ENCODE data around the gene UTP4.

The UTP4 gene

DNA sequence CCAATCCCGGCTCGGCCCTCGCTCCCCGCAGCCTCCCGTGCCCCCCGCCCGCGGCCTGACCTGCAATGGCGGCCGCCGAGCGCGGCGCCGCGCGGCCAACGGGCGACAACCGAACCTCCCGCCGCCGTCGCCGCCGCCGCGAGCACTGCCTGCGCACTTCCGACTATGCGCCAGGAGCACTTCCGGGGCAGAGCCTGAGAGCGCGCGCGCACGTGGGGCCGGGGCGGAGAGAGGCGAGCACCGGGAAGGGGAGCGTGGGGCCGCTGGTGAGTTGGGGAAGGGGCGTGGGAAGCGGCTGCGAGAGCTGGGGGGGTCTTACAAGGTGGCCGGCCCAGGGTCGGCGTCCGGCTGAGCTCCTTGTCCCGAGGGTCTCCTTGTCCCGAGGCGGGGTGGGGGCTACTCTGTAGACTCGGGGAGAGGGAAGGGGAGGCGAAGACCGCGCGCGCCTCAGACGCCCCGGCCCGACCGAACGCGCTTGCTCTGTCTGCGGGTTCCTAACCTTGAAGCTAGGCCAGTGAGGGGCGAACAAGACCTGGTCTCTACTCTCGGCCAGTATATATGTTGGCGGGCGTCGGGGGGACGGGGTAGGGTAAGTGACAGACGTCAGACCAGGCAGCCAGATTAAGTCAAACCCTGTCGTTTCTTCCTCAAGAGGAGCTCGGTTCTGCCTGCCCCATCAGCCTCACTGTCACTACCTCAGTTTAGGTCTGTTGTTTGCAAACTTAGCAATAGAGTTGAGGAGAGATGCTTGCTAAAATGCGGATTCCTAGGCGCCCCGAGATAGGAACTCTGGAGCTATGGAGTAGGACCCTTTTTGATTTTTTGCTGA, at the start of gene UTP4, which contains the start of gene CHTF8:
Gene UTP4, plus strand, starts transcription at position 226 of the 829 bp plus-strand sequence. CDS start 811 bp downstream, outside the sequence.
Gene CHTF8, minus strand, starts transcription at position 165 of the 829 bp plus-strand sequence. CDS start 11,130 bp downstream, outside the sequence.
- peak; percentile 87 for DNase-seq

DNA sequence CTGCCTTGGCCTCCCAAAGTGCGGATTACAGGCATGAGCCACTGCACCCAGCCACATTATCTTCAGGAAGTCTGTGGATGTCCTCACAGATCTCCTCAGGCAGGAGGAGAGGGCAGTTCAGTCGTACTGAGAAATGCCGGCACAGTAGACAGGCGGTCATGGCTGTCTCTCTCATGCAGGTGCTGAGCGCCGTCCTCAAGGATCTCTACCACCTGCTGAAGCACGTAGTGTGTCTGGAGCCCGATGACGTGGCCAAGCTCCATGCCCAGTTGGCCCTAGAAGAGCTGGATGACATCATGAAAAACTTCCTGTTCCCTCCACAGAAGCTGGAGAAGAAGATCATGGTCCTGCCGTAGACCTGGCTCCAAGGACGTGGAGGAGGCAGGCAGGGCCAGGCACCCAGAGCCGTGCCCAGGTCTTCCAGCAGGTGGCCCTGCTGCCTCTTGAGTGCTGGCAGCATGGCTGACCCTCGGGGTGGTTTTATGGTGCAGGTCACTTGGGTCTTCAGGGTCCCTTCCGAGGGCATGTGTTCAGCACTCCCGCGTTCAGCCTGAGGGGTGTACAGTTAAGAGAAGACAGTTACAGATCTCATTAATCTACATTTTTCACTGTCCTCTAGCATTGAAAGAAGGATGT, 49.0 kb upstream of the UTP4 start:
- no peak for DNase-seq

DNA sequence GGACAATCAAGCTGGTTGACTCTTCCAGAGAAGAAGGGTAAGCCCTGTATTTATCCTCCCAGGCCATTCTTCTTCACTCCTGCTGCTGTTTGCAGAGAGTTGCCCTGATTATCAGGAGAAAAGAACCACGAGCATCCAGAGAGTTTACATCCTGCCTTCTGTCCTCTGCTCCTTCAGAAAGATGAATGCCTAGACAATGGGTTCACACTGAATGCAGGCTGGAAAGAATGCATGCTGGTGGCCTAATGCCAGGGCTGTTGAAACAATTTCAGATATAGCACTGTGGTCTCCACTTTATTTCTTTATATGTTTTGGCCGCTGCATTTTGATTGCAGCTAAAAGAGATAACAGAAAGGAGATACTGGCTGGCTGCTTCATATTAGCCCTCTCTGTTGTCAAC, 48.2 kb upstream of the UTP4 start:
- DNase-seq, result no peak

DNA sequence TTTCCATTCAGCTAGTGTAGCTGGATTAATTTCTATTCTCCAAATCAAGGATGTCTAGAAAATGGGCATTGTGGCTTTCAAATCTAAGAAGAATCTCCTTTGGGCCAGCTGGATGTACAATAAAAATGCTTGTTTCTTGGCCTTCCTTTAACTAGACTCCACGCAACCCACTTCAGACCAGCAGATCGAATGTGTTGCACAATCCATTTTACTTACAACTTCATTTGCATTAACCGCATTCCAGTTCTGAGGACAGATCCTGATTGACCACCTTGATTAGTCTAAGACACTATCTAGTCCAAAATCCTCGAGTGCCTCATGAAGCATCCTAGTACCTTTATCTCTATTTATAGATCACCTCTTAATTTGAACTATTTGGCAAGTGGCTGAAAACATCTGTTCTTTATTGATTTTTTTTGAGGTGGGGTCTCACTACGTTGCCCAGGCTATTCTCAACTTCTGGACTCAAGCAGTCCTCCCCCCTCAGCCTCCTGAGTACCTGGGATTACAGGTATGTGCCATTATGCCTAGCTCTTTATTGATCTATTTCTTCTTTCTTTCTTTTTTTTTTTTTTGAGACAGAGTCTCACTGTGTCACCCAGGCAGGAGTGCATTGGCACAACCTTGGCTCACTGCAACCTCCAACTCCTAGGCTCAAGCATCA, 47.3 kb upstream of the UTP4 start:
- DNase-seq, result no peak

DNA sequence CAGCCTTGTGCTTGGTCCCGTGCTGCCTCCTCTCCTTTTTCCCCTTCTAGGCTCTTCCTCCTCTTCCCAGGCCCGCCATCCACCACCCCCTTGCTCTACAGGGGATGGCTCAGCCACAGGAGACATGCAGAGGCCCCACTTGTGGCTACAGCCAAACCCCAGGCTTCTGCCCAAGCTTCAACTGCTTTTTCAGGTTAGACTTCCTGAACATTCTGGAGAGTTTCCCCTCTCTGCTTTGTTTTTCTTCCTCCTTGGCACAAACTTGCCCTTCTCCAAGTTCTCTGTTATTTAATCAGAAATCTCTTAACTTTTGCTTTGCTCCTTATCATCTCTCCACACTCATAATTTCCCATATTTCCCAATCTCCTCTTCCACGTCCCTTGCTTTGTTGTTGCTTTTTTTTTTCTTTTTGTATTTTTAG, 45.3 kb upstream of the UTP4 start:
- DNase-seq, result no peak

DNA sequence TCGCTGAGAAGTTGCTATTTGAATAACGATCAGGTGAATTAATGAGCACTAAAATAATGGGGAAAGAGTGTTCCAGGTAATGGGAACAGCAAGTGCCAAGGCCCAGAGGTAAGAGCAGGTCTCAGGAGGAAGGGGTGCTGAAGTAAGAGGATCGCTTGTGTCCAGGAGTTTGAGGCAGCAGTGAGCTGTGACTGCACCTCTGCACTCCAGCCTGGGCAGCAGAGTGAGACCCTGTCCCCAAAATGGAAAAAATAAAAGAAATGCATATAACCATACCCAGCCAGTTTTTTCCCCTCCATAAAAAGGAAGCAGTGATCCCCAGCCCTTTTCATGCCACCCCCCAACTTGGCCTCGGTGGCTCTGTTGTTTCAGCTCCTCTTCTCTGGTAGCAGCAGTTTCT, 43.8 kb upstream of the UTP4 start:
- no peak for DNase-seq

DNA sequence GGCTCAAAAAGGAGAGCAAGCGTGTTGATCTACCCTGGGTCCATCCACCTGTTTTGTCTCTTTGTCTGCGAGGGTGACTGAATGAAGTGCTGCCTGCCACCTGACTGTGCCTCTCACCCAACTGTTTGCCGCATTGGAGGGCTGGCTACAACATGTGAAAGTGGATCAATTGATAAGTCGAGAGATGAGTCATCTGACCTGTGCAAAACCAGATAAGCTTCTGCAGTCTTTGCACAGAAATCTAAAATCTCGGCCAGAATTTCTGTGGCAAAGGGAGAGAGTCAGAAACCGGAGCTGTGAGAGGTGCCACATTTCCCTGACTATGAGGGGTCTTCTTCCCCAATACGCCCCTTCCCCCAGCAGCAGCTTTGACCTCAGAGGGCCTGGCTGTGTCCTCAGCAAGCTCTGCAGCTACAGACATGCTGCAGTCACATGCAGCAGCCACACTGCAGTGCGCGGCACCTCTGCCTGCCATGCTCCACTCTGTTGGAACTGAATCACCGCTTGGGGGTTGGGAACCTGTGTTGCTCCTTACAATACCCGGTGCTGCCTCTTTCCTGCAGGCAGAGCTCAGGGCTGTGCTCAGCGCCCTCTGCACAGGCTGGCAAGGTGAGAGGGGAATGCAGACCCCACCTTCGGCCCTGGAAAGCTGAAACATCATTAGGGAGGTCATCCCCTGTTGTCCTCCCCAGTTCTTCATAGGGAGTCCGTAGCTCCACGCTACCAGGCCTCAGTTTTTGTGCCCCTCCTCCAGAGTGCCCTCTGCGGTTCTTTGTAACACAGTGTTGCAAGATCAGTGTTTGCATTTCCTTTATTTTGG, 43.1 kb upstream of the UTP4 start:
- peak; percentile 60 for DNase-seq

DNA sequence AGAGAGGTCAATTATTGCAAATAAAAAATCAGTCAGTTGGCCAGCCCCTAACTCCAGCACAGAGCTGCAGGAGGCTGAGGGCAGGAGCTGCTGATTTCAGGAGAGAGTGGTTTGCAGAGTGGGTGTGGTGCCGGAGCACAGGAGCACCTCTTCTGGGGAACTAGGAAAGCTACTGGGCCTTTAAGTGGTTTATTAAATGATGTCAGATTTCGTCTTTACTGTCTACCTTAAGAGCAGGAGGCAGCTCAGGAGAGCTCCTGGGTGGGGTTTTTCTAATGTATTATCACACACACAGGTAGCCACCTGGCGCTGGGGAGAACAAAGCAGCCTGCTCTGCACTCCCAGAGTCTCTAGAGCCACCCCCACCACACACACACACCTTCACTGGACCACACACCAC, 38.5 kb upstream of the UTP4 start:
- DNase-seq, result no peak

DNA sequence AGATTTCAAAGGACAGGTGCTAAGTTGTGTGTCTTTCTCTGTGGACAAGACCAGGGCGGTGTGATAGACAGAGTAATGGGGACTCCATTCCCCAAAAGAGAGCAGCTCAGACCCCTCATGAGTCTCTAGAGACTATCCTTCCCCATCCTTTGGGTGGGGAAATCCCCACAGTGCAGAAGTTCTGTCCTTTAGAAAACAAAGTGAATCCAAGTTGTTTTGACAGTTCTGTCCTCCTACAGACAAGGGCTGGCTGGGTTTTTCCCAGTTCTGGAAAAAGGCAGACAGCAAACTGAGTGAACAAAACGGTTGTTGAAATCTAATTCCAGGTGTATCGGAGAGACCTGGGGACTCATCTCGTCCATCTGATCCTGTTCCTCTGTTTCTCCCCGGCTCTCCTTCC, 37.9 kb upstream of the UTP4 start:
- DNase-seq, result no peak

DNA sequence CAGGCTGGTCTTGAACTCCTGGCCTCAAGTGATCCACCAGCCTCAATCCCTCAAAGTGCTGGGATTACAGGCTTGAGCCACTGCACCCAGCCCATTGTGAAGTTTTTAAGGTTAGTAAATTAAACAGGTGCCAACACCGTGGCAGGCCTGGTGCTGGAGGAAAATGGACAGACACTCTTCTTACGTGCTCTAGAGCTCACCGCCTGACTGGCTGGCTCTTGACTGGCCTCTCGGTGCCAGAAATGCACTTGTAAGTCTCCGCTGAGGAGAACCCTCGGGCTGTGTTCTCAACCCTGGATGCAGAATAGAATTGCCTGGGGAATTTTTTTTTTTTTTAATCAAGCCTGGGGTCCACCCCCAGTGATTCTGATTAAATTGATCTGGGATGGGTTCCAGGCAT, 37.3 kb upstream of the UTP4 start:
- DNase-seq, result no peak

DNA sequence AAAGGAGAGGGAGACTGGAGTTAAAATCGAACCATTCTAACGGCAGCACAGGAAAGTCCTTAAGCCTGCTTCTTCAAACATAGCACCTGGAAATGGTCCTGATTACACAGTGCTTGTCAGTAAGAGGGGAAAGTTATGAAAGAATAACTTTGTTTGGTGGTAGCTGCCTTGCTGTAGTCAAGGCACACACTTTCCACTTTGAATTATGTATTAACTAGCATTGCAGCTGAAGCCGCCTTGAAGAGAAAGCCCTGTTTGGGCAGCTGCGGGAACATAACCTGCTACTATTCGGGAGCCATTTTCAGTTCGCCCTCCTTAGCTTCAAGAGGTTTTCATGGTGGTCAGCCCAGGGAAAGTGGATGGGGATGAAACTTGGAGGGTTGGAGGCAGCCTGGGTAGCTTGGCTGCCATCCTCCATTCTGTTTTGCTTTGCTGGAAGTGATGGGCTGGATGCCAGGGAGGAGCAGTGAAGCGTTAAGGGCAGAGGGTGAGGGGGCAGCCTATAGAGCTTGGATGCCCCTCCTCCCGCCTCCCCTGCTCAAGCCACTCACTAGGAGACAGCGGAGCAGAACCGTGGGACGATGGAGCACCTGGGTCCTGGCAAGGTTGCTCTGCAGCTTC, 32.3 kb upstream of the UTP4 start:
- no peak for DNase-seq

DNA sequence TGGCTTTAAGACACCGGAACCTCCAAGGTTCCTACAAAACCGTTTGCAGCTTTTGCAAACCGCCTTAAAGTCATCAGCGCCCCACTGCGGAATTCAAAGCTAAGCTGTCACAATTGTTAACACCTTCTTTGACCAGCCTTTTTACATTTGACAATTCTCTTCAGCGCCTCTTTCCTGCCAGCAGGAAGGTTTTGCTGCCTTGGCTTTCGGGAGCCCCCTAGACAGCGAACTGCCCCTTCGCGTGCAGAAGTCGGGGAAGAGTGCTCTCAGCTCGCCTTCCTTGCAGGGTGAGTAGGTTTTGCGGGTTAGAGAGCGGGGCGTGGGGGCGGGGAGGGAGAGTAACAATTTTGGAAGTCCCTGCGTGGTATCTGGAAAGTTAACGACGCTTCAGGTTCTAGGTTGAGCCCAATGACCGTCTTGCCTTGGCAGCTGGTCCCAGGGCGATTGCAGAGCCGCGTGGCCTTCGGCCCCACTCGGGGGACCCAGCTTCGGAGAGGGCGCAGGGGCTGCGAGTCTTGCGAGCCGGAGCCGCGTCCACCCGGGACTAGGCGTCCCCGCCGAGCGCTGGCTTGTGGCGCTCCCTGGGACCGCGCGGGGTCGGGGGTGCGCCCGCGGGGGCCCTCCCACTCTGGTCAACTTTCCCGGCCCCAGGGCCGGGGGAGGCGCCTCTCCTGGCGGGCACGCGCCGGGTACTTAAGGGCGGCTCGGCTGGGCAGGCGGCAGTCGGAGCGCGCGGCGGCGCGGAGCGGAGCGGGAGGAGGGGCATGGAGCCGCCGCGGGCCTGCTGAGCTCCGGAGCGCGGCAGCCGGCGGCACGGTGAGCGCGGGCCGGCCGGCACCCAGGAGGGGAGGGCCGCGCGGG, 26.7 kb upstream of the UTP4 start, which contains the start of gene HAS3:
Gene HAS3, plus strand, starts transcription at position 153 of the 861 bp plus-strand sequence. CDS start 3,743 bp downstream, outside the sequence.
- DNase-seq, result peak; percentile 31

DNA sequence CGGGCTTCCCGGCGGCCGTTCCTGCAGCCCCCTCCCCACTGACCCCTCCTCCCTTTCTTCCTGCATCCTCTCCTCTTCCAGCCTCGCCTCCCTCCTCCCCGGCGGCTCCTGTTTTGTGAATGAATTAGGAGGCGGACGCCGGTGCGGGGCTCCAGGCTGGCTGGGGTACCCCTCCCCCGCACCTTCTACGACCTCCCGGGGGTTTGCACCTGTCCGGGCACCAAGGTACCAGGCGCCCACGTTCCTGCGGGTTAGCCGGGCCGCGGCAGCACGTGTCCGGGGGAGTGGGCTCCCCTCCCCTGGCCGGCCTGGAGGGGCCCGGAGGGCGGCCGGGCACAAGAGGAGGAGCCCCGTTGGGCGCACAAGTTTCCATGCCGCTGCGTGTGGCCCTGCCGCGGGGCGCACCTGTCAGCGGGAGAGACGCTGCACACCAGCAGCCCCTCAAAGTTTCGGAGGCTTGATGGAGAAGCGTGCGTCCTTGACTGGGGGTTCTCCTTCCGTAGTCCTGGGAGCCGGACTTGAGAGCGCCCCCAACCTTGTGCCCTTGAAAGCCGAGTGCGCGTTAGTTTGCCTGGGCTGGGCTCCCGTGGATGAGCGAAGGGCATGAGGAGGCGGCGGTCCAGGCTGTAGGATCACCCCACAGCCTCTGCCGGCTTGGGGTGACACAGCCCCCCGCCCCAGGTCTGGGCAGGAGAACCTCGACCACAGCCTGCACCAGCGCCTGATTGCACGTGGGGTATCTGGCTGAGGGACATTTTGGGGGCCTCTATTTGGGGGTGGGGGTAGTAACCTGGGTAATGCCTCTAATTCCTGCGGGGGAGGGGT, 25.7 kb upstream of the UTP4 start:
- DNase-seq, result no peak

DNA sequence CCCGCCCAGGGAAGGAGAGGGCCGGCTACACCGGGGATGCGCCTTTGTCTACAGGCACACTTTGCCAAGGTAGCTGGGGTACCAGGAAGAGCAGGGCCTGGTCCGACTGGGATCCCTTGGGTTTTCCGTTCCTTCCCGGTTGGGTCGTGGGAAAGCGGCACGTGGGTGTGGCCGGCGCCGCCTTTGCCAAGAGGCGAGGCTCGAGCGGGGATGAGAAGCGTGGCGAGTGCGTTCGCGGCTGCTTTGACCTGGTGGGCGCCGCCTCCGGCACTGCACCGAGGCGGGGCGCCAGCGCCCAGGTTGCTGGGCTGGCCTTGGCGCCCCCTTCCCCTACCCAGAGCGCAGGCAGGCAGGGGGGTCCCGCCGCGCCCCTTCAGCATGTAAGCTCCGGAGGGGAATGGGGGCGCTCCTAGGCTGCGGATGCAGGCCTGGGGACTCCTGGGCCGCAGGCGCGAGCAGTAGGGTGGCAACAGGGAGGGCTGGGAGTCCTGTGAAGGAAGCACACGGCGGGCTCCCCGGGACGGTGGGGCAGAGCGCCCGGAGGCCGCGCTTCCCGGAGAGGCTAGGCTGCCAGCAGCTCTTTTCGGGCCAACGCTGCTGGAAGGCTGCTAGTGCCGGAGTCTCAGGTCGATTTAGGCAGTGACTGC, 25.0 kb upstream of the UTP4 start:
- DNase-seq, result no peak

DNA sequence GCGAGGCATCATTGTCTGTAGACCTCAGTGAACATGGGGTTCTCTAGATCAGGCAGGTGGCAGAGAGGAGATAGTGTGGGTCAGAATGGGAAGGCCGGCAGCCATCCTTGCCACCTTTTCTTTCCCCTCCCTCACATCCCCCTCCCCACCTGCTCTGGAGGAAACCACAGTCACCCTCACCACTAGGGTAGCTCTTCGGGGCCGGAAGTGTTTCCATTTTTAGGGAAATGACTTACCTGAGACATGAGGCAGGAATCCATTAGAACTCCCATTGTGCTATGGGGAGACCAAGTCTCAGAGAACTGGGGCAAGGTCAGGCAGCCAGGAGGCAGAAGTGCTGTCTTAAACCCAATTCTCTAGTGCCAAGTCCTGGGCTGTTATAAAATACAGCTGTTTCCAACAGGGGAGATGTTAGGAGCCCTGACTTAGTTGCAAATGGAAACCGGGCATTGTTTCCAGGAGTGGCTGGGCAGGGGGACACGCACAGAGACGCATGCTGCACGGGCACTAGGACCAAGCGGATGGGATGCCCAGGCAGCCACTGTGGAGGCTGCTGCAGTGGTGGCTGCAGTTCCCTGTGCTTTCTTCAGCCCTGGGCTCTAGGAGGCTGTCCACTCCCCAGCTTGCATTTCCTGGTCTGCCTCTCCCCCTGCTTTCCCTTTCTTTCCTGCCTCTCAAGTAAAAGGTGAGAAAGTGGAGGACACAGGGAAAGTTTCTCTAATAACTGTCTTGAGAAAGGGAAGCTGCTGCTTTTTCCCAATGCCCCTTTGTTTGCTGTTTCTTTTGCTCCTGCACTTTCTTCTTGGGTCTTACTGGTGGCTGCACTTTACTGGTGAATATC, 24.2 kb upstream of the UTP4 start:
- no peak for DNase-seq

DNA sequence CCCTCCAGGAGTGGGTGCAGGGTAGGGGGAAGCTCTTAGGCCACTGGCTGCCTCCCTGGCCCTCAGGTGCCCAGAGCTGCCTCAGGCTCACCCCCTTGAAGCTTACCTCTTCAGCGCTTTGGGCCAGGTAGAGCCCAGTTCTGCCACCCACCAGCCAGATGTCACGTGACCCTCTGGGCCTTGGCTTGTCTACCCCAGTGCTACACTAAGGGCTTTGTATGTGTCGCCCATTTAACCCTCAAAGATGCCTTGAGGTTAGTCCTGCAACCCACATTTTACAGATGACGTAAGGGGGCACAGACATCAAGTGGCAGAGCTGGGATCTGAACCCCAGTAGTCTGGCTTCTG, 23.6 kb upstream of the UTP4 start:
- no peak for DNase-seq

DNA sequence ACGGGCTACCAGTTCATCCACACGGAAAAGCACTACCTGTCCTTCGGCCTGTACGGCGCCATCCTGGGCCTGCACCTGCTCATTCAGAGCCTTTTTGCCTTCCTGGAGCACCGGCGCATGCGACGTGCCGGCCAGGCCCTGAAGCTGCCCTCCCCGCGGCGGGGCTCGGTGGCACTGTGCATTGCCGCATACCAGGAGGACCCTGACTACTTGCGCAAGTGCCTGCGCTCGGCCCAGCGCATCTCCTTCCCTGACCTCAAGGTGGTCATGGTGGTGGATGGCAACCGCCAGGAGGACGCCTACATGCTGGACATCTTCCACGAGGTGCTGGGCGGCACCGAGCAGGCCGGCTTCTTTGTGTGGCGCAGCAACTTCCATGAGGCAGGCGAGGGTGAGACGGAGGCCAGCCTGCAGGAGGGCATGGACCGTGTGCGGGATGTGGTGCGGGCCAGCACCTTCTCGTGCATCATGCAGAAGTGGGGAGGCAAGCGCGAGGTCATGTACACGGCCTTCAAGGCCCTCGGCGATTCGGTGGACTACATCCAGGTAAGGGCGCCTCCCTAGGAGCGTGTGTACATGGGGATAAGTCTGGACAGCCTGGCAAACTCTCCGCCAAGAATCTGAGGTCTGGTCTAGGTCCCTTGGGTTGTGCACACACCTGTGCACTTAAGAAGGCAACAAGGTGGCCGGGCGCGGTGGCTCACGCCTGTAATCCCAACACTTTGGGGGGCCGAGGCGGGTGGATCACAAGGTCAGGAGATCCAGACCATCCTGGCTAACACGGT, 22.8 kb upstream of the UTP4 start:
- DNase-seq, result no peak

DNA sequence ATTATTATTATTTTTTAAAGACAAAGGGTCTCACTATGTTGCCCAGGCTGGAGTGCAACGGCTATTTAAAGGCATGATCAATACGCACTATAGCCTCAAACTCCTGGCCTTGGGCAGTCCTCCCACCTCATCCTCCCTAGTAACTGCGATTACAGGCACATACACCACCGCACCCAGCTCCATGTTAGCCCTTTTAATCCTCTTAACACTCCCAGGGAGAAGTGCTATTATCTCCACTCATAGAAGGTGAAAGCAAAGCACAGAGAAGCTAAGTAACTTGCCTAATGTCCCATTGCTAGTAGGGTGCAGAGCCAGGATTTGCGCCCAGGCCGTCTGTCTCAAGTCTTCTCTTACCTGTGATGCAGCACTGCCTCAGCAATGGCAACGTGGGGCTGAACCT, 22.0 kb upstream of the UTP4 start:
- DNase-seq, result no peak

Measured in NCI-H2107 (cell line).